ENCODE data around the gene LDLRAD3. TPM values are rescaled to one million over a fixed set of nuclear protein-coding genes. Genes with fewer than 3 reads are reported as not detected.

LDLRAD3 gene
- total RNA-seq, 5 donors from 2014 or later (not counting 1 experiment from before 2014, with no cell fraction given) = 0.18 to 0.22 TPM; not detected in 3

DNA sequence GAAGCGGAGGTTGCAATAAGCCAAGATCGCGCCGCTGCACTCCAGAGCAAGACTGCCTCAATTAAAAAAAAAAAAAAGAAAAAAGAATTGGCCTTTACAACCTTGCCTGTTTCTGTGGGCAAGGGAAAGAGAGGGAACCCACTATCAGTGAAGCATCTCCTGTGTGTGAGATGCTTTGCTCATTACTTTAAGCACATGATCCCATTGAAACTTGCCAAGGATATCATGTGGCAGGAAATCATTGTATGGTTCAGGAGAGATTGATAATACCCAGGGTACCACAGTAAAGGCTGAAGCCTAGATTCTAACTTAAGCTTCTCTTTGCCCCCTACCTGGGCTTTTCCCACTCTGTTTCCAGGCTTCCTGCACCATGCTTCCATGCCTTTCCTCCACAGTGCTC lies 3.6 kb downstream of the LDLRAD3 start:
- no peaks in the 10 kb centered on the region for H3K36me3 ChIP-seq (ENCODE audit: control insufficient read depth in 2 of 2, extremely low read depth in 1 of 2, insufficient read depth in 1 of 2, low read length in 1 of 2)
- H3K4me3 Mint-ChIP-seq = no peak overlapping the region
- H3K4me1 ChIP-seq (ENCODE audit: control insufficient read depth in 1 of 2, extremely low read depth in 1 of 2, insufficient read depth in 2 of 2, low read length in 2 of 2) = peaks cover 0 to 6% of the 10 kb centered on the region in 2 experiments
- WGBS (ENCODE audit: insufficient coverage) = 100% methylated on average over 3 of the region's 4 CpGs
- ChIA-PET POLR2A (no interaction called here), CTCF (no interaction called here)
- H3K4me3 ChIP-seq (ENCODE audit: control insufficient read depth in 1 of 2, extremely low read depth in 1 of 2, low read length in 1 of 2) = no peak overlapping the region
- no peaks in the 10 kb centered on the region for H3K36me3 Mint-ChIP-seq
- H3K27me3 Mint-ChIP-seq = peaks cover 39 to 56% of the 10 kb centered on the region in 2 donors
- H3K27ac ChIP-seq (ENCODE audit: low read length) = no peak overlapping the region
- DNase-seq = no peak
- no peak for ATAC-seq (replicated peaks in 1 of 4)
- H3K4me1 Mint-ChIP-seq = peaks cover 13 to 21% (median 17%) of the 10 kb centered on the region in 3 donors
- H3K27me3 ChIP-seq (replicated peaks in 1 of 2; ENCODE audit: control insufficient read depth in 2 of 2, extremely low read depth in 1 of 2, insufficient read depth in 2 of 2, low read length in 1 of 2) = peaks cover 7 to 24% of the 10 kb centered on the region in 2 experiments
- no peak overlapping the region for H3K27ac Mint-ChIP-seq
- no peaks in the 10 kb centered on the region for H3K9me3 ChIP-seq
- no peaks in the 10 kb centered on the region for H3K9me3 Mint-ChIP-seq

DNA sequence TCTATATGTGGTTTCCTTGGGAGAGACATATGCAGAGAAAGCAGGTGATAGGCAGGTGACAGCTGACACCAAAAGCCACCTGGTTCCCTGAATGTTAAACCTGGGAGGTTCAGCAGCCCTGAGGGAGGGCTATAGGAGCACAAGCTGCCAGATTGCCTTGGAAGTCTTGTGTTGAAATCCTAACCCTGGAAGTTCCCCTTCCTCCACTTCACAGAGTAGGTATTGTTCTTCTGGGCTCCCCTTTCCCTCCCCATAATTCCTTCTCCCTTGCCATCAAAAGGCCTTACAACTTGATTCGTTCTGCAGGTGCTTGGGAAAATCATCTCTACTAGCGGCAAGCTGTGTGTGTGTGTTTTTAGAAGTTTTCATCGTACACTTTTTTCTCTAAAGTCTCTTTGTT lies 5.4 kb downstream of the LDLRAD3 start:
- no peaks in the 10 kb centered on the region for H3K9me3 Mint-ChIP-seq
- ChIA-PET POLR2A (no interaction called here), CTCF (no interaction called here)
- H3K9me3 ChIP-seq = no peaks in the 10 kb centered on the region
- H3K27ac Mint-ChIP-seq = no peak overlapping the region
- no peak overlapping the region for H3K4me3 ChIP-seq (ENCODE audit: control insufficient read depth in 1 of 2, extremely low read depth in 1 of 2, low read length in 1 of 2)
- H3K4me3 Mint-ChIP-seq = no peak overlapping the region
- no peaks in the 10 kb centered on the region for H3K36me3 Mint-ChIP-seq
- no peak for ATAC-seq (replicated peaks in 1 of 4)
- H3K27ac ChIP-seq (ENCODE audit: low read length) = no peak overlapping the region
- no CpG with 5 or more reads among the region's 3 CpGs for WGBS (ENCODE audit: insufficient coverage)
- no peaks in the 10 kb centered on the region for H3K36me3 ChIP-seq (ENCODE audit: control insufficient read depth in 2 of 2, extremely low read depth in 1 of 2, insufficient read depth in 1 of 2, low read length in 1 of 2)
- no peak for DNase-seq
- peaks cover 0 to 3% of the 10 kb centered on the region in 2 experiments for H3K4me1 ChIP-seq (ENCODE audit: control insufficient read depth in 1 of 2, extremely low read depth in 1 of 2, insufficient read depth in 2 of 2, low read length in 2 of 2)
- peaks cover 4 to 15% of the 10 kb centered on the region in 2 experiments for H3K27me3 ChIP-seq (replicated peaks in 1 of 2; ENCODE audit: control insufficient read depth in 2 of 2, extremely low read depth in 1 of 2, insufficient read depth in 2 of 2, low read length in 1 of 2)
- H3K27me3 Mint-ChIP-seq = peaks cover 25 to 45% of the 10 kb centered on the region in 2 donors
- H3K4me1 Mint-ChIP-seq = peaks cover 6 to 12% (median 10%) of the 10 kb centered on the region in 3 donors

DNA sequence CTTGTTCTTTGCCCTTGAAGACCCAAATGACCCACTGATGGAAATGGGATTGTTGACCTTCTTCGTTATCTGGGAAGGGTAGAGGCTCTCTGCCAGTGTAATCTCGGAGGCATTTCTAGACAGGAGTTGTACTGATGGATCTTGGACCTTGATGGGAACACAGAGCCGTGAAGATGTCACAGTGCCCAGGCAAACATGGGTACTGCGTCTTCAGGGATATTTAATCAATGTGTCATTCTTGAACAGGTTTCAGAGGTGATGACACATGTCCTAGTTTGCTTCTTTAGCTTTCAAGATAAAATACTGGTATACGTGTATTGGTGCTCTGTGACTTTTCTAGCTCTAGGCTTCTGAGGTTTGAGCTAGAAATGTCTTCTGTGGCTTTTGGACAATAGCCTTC lies 6.2 kb downstream of the LDLRAD3 start:
- Mint-ChIP-seq H3K27me3 (peaks cover 17 to 45% of the 10 kb centered on the region in 2 donors), H3K36me3 (no peaks in the 10 kb centered on the region), H3K4me3 (no peak overlapping the region), H3K9me3 (no peaks in the 10 kb centered on the region), H3K4me1 (peaks cover 3 to 7% (median 5%) of the 10 kb centered on the region in 3 donors), H3K27ac (no peak overlapping the region)
- peaks cover 2 to 6% of the 10 kb centered on the region in 2 experiments for H3K27me3 ChIP-seq (replicated peaks in 1 of 2; ENCODE audit: control insufficient read depth in 2 of 2, extremely low read depth in 1 of 2, insufficient read depth in 2 of 2, low read length in 1 of 2)
- H3K4me3 ChIP-seq (ENCODE audit: control insufficient read depth in 1 of 2, extremely low read depth in 1 of 2, low read length in 1 of 2) = no peak overlapping the region
- no peak for ATAC-seq (replicated peaks in 1 of 4)
- no peaks in the 10 kb centered on the region for H3K9me3 ChIP-seq
- DNase-seq = no peak
- H3K36me3 ChIP-seq (ENCODE audit: control insufficient read depth in 2 of 2, extremely low read depth in 1 of 2, insufficient read depth in 1 of 2, low read length in 1 of 2) = no peaks in the 10 kb centered on the region
- H3K4me1 ChIP-seq (ENCODE audit: control insufficient read depth in 1 of 2, extremely low read depth in 1 of 2, insufficient read depth in 2 of 2, low read length in 2 of 2) = no peaks in the 10 kb centered on the region
- whole genome bisulfite sequencing (ENCODE audit: insufficient coverage) = 62% methylated on average over 4 of the region's 5 CpGs
- ChIA-PET POLR2A (no interaction called here), CTCF (no interaction called here)
- no peak overlapping the region for H3K27ac ChIP-seq (ENCODE audit: low read length)

DNA sequence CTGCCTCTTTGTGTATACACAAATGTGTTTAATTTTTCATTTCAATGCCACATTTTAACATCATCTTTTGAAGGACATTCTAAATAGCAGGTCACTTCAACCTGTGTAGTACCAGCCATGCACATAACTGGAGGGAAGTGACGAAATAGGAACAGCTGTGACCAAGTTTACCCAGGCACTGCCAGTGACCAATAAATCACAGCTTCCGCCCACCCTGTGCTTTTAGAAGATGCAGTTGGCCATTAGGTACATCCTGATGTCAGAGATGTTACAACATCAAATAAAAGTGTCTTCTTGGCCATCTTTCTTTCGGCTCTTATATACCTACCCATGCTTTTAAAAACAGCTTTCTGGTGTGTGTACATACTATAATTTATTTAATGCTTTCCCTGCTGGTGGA lies 7.8 kb downstream of the LDLRAD3 start:
- Histone ChIP-seq H3K4me3 (ENCODE audit: control insufficient read depth in 1 of 2, extremely low read depth in 1 of 2, low read length in 1 of 2) (no peak overlapping the region), H3K27ac (ENCODE audit: low read length) (no peak overlapping the region), H3K27me3 (replicated peaks in 1 of 2; ENCODE audit: control insufficient read depth in 2 of 2, extremely low read depth in 1 of 2, insufficient read depth in 2 of 2, low read length in 1 of 2) (peaks cover 0 to 3% of the 10 kb centered on the region in 2 experiments), H3K36me3 (ENCODE audit: control insufficient read depth in 2 of 2, extremely low read depth in 1 of 2, insufficient read depth in 1 of 2, low read length in 1 of 2) (no peaks in the 10 kb centered on the region), H3K9me3 (no peaks in the 10 kb centered on the region), H3K4me1 (ENCODE audit: control insufficient read depth in 1 of 2, extremely low read depth in 1 of 2, insufficient read depth in 2 of 2, low read length in 2 of 2) (no peaks in the 10 kb centered on the region)
- H3K4me1 Mint-ChIP-seq = no peaks in the 10 kb centered on the region
- no peak for ATAC-seq (replicated peaks in 1 of 4)
- WGBS (ENCODE audit: insufficient coverage) = 87% methylated on average over 2 of the region's 3 CpGs
- no peak for DNase-seq
- H3K36me3 Mint-ChIP-seq = no peaks in the 10 kb centered on the region
- H3K27me3 Mint-ChIP-seq = peaks cover 8 to 35% of the 10 kb centered on the region in 2 donors
- ChIA-PET POLR2A (no interaction called here), CTCF (no interaction called here)
- no peak overlapping the region for H3K27ac Mint-ChIP-seq
- H3K9me3 Mint-ChIP-seq = no peaks in the 10 kb centered on the region
- no peak overlapping the region for H3K4me3 Mint-ChIP-seq

DNA sequence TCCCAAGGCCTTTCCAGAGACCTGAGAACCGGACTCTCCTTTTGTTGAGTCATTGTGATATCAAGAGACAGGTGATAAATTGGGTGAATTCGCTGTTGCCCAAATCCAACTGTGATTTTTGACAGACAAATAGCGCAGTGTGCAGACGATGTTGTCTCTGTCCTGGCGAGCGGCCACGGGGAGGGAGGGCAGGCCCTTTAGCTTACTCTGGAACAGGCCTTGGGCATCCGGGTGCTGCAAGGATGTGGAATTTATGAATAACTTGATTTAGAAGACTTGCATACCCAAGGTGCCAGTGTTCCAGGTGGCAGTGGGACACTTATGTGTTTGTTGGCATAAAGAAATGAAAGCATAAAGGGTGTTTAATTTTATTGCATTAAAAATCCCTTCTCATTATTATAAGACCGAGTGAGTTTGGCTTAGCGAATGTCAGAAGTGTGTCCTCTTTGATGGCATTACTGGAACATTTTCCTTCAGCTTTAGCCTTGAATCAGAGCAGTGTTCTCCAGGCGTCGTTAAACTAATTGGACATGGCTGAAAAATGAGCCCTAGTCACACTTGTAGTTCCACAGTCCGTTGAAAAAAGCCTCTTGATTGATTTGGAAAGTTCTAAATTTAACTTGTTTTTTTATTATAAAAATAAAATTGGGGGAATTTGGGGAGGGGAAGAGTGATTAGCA lies 9.4 kb downstream of the LDLRAD3 start:
- H3K27ac Mint-ChIP-seq = no peak overlapping the region
- WGBS (ENCODE audit: insufficient coverage) = 92% methylated on average over 9 of the region's 13 CpGs
- no peaks in the 10 kb centered on the region for H3K4me1 Mint-ChIP-seq
- Histone ChIP-seq H3K27me3 (replicated peaks in 1 of 2; ENCODE audit: control insufficient read depth in 2 of 2, extremely low read depth in 1 of 2, insufficient read depth in 2 of 2, low read length in 1 of 2) (no peaks in the 10 kb centered on the region), H3K9me3 (no peaks in the 10 kb centered on the region), H3K27ac (ENCODE audit: low read length) (no peak overlapping the region), H3K4me3 (ENCODE audit: control insufficient read depth in 1 of 2, extremely low read depth in 1 of 2, low read length in 1 of 2) (no peak overlapping the region), H3K4me1 (ENCODE audit: control insufficient read depth in 1 of 2, extremely low read depth in 1 of 2, insufficient read depth in 2 of 2, low read length in 2 of 2) (no peaks in the 10 kb centered on the region), H3K36me3 (ENCODE audit: control insufficient read depth in 2 of 2, extremely low read depth in 1 of 2, insufficient read depth in 1 of 2, low read length in 1 of 2) (no peaks in the 10 kb centered on the region)
- H3K27me3 Mint-ChIP-seq = peaks cover 7 to 34% of the 10 kb centered on the region in 2 donors
- CTCF ChIA-PET = interaction anchor here in 1 of 2 donors (0.6 kb wide), 1 partner anchor 69 kb away, joined by 3 read pairs; no protein-coding TSS in a partner anchor
- DNase-seq = no peak
- no peak overlapping the region for H3K4me3 Mint-ChIP-seq
- POLR2A ChIA-PET = no interaction called here
- no peaks in the 10 kb centered on the region for H3K9me3 Mint-ChIP-seq
- no peaks in the 10 kb centered on the region for H3K36me3 Mint-ChIP-seq
- ATAC-seq (replicated peaks in 1 of 4) = no peak

DNA sequence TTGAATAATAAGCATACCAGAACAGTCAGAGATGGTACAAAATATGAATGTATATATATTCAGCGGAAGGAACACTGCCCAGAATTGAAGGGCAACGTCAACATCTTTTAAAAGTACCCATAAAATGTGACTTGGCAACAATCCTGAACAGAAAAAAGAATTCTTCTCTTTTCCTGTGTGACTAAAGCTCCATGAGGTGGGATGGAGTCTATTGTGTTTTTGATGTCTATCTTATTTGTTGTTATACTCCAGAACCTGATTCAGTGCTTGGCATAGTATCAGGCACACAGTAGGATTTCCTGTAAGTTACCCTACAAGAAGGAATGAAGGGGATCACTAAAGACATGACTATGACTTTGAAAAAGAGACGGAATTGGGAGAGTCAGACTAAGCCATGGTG lies 10.3 kb downstream of the LDLRAD3 start:
- DNase-seq (no peak), ATAC-seq (replicated peaks in 1 of 4) (no peak)
- H3K27me3 Mint-ChIP-seq = peaks cover 5 to 28% of the 10 kb centered on the region in 2 donors
- H3K36me3 Mint-ChIP-seq = no peaks in the 10 kb centered on the region
- no peaks in the 10 kb centered on the region for H3K4me1 Mint-ChIP-seq
- Histone ChIP-seq H3K27me3 (replicated peaks in 1 of 2; ENCODE audit: control insufficient read depth in 2 of 2, extremely low read depth in 1 of 2, insufficient read depth in 2 of 2, low read length in 1 of 2) (no peaks in the 10 kb centered on the region), H3K27ac (ENCODE audit: low read length) (no peak overlapping the region), H3K9me3 (no peaks in the 10 kb centered on the region), H3K4me3 (ENCODE audit: control insufficient read depth in 1 of 2, extremely low read depth in 1 of 2, low read length in 1 of 2) (no peak overlapping the region), H3K36me3 (ENCODE audit: control insufficient read depth in 2 of 2, extremely low read depth in 1 of 2, insufficient read depth in 1 of 2, low read length in 1 of 2) (no peaks in the 10 kb centered on the region), H3K4me1 (ENCODE audit: control insufficient read depth in 1 of 2, extremely low read depth in 1 of 2, insufficient read depth in 2 of 2, low read length in 2 of 2) (no peaks in the 10 kb centered on the region)
- WGBS (ENCODE audit: insufficient coverage) = 75% methylated on average over 1 of the region's 3 CpGs
- CTCF ChIA-PET = interaction anchor here in 1 of 2 donors (0.6 kb wide), 1 partner anchor 70 kb away, joined by 3 read pairs; no protein-coding TSS in a partner anchor
- H3K4me3 Mint-ChIP-seq = no peak overlapping the region
- no peak overlapping the region for H3K27ac Mint-ChIP-seq
- POLR2A ChIA-PET = no interaction called here
- H3K9me3 Mint-ChIP-seq = no peaks in the 10 kb centered on the region

Data from T-cell (primary cell).